GM19239 (cell line): ENCODE data around the gene PYGB.

Experiments
- DNase-seq: peaks from one replicate; pipeline ENCODE4 v3.0.0; 2011; ENCODE audit warnings: low spot score; ENCODE audit not compliant: insufficient read length
- FAIRE-seq: peaks from 2 replicates; lab custom pipeline; 2011; peaks lifted over from hg19 to GRCh38; lab: Jason Lieb, UNC

Gene PYGB

GRCh38 chr20:25346349-25346748 lies 98.5 kb downstream of the PYGB start:
- DNase-seq (no peak), FAIRE-seq (no peak)
